Spleen (tissue), 11 donors: ENCODE measurements around the gene CCNL1. TPM values are rescaled to one million over a fixed set of nuclear protein-coding genes. Genes with fewer than 3 reads are reported as not detected.
A peak's percentile ranks its signal among the peaks of the same experiment; 100 is the strongest.
"Not testable (repeated sequence)": the region's sequence is repeated elsewhere in the genome, so short reads cannot be mapped to it uniquely, and the experiment has no call there.

Experiments
- DNase-seq: peaks from one replicate; pipeline ENCODE4 v3.0.0-alpha.2; 2020
- H3K27ac ChIP-seq, 8 donors: fragments of 200-600 bp; sonication (generic) in 7 of 8; 1 replicate in 4 of 8; 2 replicates in 4 of 8; pipeline versions ENCODE4 v1.5.0 to v1.8.0; 2016 to 2021; ENCODE audit warnings: inconsistent platforms in 4 of 8, mild to moderate bottlenecking in 4 of 8, moderate library complexity in 1 of 8
- H3K27me3 ChIP-seq, 7 donors: fragments of 200-600 bp; sonication (generic) in 6 of 7; replicated peaks in 1 of 7; 1 replicate in 4 of 7; 2 replicates in 3 of 7; pipeline versions ENCODE4 v1.5.0 to v1.8.0; 2016 to 2021; ENCODE audit warnings: inconsistent platforms in 3 of 7, mild to moderate bottlenecking in 1 of 7
- H3K36me3 ChIP-seq, 6 donors: fragments of 200-600 bp; sonication (generic) in 5 of 6; 1 replicate in 4 of 6; 2 replicates in 2 of 6; pipeline versions ENCODE4 v1.5.0 to v1.8.0; 2016 to 2021; ENCODE audit warnings: inconsistent platforms in 2 of 6
- H3K4me1 ChIP-seq, 6 donors: fragments of 200-600 bp; sonication (generic) in 5 of 6; 1 replicate in 3 of 6; 2 replicates in 3 of 6; pipeline versions ENCODE4 v1.5.0 to v1.8.0; 2016 to 2021; ENCODE audit warnings: inconsistent platforms in 3 of 6
- H3K4me3 ChIP-seq, 8 donors: fragments of 200-600 bp; sonication (generic) in 7 of 8; 1 replicate in 4 of 8; 2 replicates in 4 of 8; pipeline versions ENCODE4 v1.5.0 to v1.8.0; 2016 to 2021; ENCODE audit warnings: inconsistent platforms in 4 of 8, mild to moderate bottlenecking in 4 of 8, moderate library complexity in 2 of 8
- H3K9me3 ChIP-seq, 8 donors: fragments of 200-600 bp; sonication (generic) in 7 of 8; 1 replicate in 4 of 8; 2 replicates in 4 of 8; pipeline versions ENCODE4 v1.5.0 to v1.8.0; 2016 to 2021; ENCODE audit warnings: inconsistent platforms in 4 of 8
- POLR2A ChIP-seq, 3 donors: fragments of 450-650 bp; IDR thresholded peaks; one replicate each; pipeline ENCODE4 v1.5.1; 2017; ENCODE audit warnings: antibody characterized with exemption in 3 of 3, mild to moderate bottlenecking in 1 of 3
- POLR2AphosphoS5 ChIP-seq, 3 donors: sonication (generic); formaldehyde crosslinking; IDR thresholded peaks; one replicate each; pipeline ENCODE4 v1.5.1; 2017; ENCODE audit warnings: antibody characterized with exemption in 3 of 3
- WGBS, 5 donors: extraction: QIAGEN DNeasy Blood & Tissue Kit in 3 of 5; methylation state at CpG; one replicate each; pipeline versions ENCODE4 v1.1.5 to v1.1.7; 2013 to 2018; 5-methylcytosine and 5-hydroxymethylcytosine counted together
- intact Hi-C: fragments of 100-400 bp; cut with DNase I; formaldehyde crosslinking; loops from one replicate; pipeline ENCODE4 v1.15.0; 2023; ENCODE audit warnings: low total_unique reads
- polyA plus RNA-seq, 3 donors: library from polyadenylated mRNA; stranded (reverse); fragments of 200-250 nt; gene quantifications; one replicate each; pipeline ENCODE4 v1.2.1, GENCODE V29; 2013
- total RNA-seq, 7 donors: library from RNA; depleted of rRNA in 3 of 7; stranded (reverse); fragments of >200 nt in 3 of 7; fragmentation: NEBNext Ultra II Directional in 4 of 7; extraction: Animal tissue kit (Norgen Biotek cat#: 25700) in 4 of 7; gene quantifications; one replicate each; pipeline versions ENCODE4 v1.1.0 to v1.2.1, GENCODE V29; 2016 to 2021
- TF ChIP-seq, protein P1 (sequence below), 11 experiments: fragments of 200-600 bp in 7 of 11; fragments of 450-650 bp in 4 of 11; sonication (generic) in 4 of 11; IDR thresholded peaks in 8 of 11; conservative IDR thresholded peaks in 3 of 11; 1 replicate in 7 of 11; 2 replicates in 4 of 11; pipeline versions ENCODE4 v1.4.0 to v1.8.0; 2016 to 2021; ENCODE audit warnings: antibody characterized with exemption in 11 of 11, inconsistent platforms in 4 of 11, mild to moderate bottlenecking in 1 of 11
- donor health status: healthy with polysubstance abuse.
- donor health status: DM: no; HTN: no; CAD: no; lungs with moderate emphysema.
- donor health status: DM: no; HTN: no; CAD: no.
- donor health status: Bipolar disorder and iron deficiency.
- donor health status: healthy.
- donor health status: DM: no; HTN: no; CAD: no.
- donor health status: DM: yes; HTN: yes; CAD: no.

Gene CCNL1
- total and polyA plus RNA-seq, 10 donors: 76.9 to 405 (median 234) TPM

DNA sequence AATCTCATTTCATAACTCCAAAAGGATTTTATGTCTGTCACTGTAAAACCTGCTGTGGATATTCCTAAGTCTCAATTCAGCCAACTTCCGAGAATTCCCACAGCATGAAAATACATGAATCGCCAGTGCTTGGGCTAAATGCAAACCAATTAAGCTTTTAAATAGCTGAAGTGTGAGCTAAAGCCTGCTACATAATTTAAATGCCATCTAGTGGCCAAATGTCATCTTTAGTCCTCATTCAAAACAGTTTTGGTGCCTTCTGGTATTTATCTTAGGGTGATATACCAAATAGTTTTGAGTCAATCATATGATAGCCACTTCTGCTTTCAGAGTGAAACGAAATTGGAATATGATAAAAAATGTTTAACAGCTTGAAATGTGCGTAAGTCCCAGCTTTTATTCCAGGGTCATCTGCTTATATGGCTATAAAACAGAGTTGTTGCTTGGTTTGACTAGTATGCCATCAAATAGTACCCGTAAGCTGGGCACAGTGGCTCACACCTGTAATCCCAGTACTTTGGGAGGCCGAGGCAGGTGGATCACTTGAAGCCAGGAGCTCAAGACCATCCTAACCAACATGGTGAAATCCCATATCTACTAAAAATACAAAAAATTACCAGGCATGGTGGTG is 41.8 kb upstream of the CCNL1 start:
- Histone ChIP-seq H3K27ac (no peak overlapping the region), H3K4me3 (no peak overlapping the region), H3K27me3 (no peaks in the 10 kb centered on the region), H3K36me3 (no peaks in the 10 kb centered on the region), H3K4me1 (peaks cover 0 to 10% (median 4%) of the 10 kb centered on the region in 6 donors), H3K9me3 (peaks cover 0 to 6% (median 0%) of the 10 kb centered on the region in 8 donors)
- no peak for DNase-seq
- intact Hi-C loops: loop anchor here (5.0 kb wide), 2 partner anchors 291 to 1049 kb away; no protein-coding TSS in a partner anchor
- 49 to 63% (median 55%) methylated on average over 6 of the region's 6 CpGs for WGBS, 5 donors
- TF ChIP-seq POLR2A (IDR thresholded peaks at IDR 0.05): no peak
- TF ChIP-seq, protein P1, sequence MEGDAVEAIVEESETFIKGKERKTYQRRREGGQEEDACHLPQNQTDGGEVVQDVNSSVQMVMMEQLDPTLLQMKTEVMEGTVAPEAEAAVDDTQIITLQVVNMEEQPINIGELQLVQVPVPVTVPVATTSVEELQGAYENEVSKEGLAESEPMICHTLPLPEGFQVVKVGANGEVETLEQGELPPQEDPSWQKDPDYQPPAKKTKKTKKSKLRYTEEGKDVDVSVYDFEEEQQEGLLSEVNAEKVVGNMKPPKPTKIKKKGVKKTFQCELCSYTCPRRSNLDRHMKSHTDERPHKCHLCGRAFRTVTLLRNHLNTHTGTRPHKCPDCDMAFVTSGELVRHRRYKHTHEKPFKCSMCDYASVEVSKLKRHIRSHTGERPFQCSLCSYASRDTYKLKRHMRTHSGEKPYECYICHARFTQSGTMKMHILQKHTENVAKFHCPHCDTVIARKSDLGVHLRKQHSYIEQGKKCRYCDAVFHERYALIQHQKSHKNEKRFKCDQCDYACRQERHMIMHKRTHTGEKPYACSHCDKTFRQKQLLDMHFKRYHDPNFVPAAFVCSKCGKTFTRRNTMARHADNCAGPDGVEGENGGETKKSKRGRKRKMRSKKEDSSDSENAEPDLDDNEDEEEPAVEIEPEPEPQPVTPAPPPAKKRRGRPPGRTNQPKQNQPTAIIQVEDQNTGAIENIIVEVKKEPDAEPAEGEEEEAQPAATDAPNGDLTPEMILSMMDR (IDR thresholded peaks at IDR 0.05 in 8 of 11, conservative IDR thresholded peaks at IDR 0.05 in 3 of 11): peak in 10 of 11 experiments; percentile 29 to 64 (median 54)

DNA sequence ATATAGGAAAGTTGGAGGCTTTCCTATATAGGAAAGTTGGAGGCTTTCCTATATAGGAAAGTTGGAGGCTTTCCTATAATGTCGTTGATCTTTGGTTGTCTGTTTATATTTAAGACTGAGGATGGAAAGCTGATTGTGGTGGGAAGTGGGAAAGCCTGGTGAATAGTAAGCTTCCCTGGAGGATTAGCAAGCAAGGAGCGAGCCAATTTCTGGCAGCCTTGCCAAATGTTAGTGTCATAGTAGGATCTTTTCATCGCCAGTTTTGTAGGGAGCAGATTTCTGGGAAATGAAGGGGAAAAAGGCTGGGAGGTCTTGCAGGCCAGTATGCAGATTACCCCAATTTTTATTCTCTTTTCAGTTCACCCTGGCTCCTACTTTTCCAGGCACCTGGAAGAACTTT is 39.9 kb upstream of the CCNL1 start:
- WGBS, 5 donors: 78 to 88% (median 80%) methylated on average over 3 of the region's 3 CpGs
- Histone ChIP-seq H3K9me3 (peaks cover 0 to 25% (median 14%) of the 10 kb centered on the region in 8 donors), H3K27ac (no peak overlapping the region), H3K4me1 (peaks cover 0 to 10% (median 4%) of the 10 kb centered on the region in 6 donors), H3K36me3 (no peaks in the 10 kb centered on the region), H3K4me3 (no peak overlapping the region), H3K27me3 (no peaks in the 10 kb centered on the region)
- TF ChIP-seq POLR2AphosphoS5 (IDR thresholded peaks at IDR 0.05) (no peak), POLR2A (IDR thresholded peaks at IDR 0.05) (no peak)
- TF ChIP-seq, protein P1 (IDR thresholded peaks at IDR 0.05 in 8 of 11, conservative IDR thresholded peaks at IDR 0.05 in 3 of 11): no peak
- intact Hi-C loops: loop anchor here (5.0 kb wide), 2 partner anchors 292 to 1048 kb away; no protein-coding TSS in a partner anchor
- no peak for DNase-seq

DNA sequence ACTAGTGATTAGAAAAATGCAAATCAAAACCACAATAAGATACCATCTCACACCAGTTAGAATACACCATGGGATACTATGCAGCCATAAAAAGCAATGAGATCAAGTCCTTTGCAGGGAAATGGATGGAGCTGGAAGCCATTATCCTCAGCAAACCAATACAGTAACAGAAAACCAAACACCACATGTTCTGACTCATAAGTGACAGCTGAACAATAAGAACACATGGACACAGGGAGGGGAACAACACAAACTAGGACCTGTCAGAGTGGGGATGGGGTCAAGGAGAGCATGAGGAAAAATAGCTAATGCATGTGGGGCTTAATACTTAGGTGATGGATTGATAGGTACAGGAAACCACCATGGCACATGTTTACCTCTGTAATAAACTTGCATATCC is 36.0 kb upstream of the CCNL1 start:
- Histone ChIP-seq H3K9me3 (peaks cover 3 to 61% (median 41%) of the 10 kb centered on the region in 8 donors), H3K4me1 (no peaks in the 10 kb centered on the region), H3K36me3 (no peaks in the 10 kb centered on the region), H3K4me3 (no peak overlapping the region), H3K27ac (no peak overlapping the region), H3K27me3 (no peaks in the 10 kb centered on the region)
- intact Hi-C loops: no loop called here
- DNase-seq: no peak
- TF ChIP-seq POLR2AphosphoS5 (IDR thresholded peaks at IDR 0.05): no peak
- no peak for TF ChIP-seq POLR2A (IDR thresholded peaks at IDR 0.05)
- TF ChIP-seq, protein P1 (IDR thresholded peaks at IDR 0.05 in 8 of 11, conservative IDR thresholded peaks at IDR 0.05 in 3 of 11): no peak

DNA sequence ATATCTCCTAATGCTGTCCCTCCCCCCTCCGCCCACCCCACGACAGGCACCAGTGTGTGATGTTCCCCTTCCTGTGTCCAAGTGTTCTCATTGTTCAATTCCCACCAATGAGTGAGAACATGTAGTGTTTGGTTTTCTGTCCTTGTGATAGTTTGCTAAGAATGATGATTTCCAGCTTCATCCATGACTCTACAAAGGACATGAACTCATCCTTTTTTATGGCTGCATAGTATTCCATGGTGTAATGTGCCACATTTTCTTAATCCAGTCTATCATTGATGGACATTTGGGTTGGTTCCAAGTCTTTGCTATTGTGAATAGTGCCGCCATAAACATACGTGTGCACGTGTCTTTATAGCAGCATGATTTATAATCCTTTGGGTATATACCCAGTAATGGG is 31.2 kb upstream of the CCNL1 start:
- intact Hi-C loops, DNase-seq, H3K27ac ChIP-seq, H3K4me1 ChIP-seq, H3K27me3 ChIP-seq, H3K4me3 ChIP-seq, H3K36me3 ChIP-seq: not testable (repeated sequence)
- 92 to 96% (median 95%) methylated on average over 5 of the region's 5 CpGs for WGBS, 5 donors
- H3K9me3 ChIP-seq: peaks cover 3 to 98% (median 88%) of the 10 kb centered on the region in 8 donors
